GM08714 (cell line): ENCODE measurements around the gene C4orf50.
"Not testable (repeated sequence)": the region's sequence is repeated elsewhere in the genome, so short reads cannot be mapped to it uniquely, and the experiment has no call there.

Source experiments
- H3K4me3 ChIP-seq: fragments of 200-500 bp; sonication (Bioruptor generic); 2 replicates; pipeline ENCODE4 v1.5.1; 2014; ENCODE audit warnings: mild to moderate bottlenecking, low read length, inconsistent platforms
- ZNF274 ChIP-seq: IDR thresholded peaks from 2 replicates; pipeline ENCODE4 v1.6.1; 2012; ENCODE audit warnings: mild to moderate bottlenecking, low read depth, low read length

C4orf50 gene

GRCh38 chr4:5952975-5953951 lies 65.0 kb downstream of the C4orf50 start:
- TF ChIP-seq ZNF274 = no peak

DNA sequence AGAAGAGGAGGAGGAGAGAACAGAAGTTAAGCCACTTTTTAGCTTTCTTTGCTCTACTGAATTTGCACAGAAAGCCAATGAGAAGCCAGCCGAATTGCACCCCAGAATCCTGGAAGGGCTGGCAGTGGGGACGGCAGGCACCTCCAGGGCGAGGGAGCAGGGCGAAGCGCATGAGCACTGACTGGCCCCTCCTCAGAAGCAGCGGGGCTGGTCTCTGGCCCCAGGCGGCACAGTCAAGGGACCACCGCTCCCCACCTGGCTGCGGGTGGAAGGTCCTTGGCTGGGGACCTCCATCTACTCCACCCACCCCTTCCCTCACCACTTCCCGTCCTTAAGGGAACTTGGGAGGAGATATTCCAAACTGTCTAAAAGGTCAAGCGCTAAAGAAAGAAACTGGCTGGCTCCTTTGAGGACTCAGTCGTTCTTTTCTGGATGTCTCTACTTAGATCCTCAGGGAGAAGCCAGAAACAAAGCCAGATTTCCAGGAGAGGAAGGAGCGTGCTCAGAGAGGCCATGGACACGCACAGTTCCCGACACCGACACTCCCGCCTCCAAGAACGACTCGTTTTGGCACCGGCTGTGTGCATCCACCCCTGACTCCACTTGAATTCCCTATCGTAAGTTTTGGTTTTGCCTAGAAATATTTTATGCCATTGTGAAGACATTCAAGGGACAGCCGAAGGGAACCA lies 65.8 kb downstream of the C4orf50 start:
- no peak overlapping the region for H3K4me3 ChIP-seq
- TF ChIP-seq ZNF274 = no peak

More at GRCh38 chr4:5952975-5953951, 65.0 kb downstream of the C4orf50 start:
- no peak overlapping the region for H3K4me3 ChIP-seq

DNA sequence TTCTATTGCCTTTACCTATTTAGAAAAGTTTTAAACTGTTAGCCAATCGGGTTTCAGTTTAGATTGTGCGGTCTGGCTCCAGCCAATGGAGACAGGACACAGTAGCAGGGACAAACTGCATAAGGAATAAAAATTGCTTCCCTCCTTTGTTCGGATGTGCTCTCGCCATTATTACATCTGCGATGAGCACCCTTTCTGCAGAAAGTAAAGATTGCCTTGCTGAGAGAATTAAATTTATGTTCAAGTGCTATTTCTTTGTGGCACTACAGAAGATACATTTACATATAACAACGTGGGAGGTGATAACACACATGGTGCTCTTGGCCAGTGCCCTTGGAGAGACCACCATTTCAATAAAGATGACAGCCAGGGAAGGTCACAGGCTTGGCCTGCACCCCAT lies 71.6 kb downstream of the C4orf50 start:
- H3K4me3 ChIP-seq = not testable (repeated sequence)

- TF ChIP-seq ZNF274 = no peak
- H3K4me3 ChIP-seq = no peak overlapping the region
These were observed 72.3 kb downstream of the C4orf50 start for GRCh38 chr4:5945936-5946335.

DNA sequence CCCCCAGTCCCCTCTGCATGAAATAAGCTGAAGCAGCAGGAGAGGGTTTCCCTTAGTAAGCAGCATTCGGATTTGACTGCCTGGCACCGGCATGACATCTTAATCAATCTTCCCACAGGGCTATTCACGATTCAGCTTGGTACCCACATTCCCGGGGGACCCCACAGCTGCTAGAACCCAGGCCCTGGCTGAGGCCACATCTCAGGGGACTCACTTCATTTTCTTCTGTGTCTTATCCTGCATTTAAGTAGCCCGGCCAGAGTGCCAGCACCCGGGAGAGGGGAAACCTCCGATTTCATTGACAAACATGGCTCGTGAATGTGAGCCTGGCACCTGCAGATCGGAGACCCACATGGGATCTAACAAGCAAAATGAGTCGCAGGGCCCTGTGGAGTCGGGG lies 73.1 kb downstream of the C4orf50 start:
- no peak for TF ChIP-seq ZNF274

GRCh38 chr4:5943561-5943960 lies 74.7 kb downstream of the C4orf50 start:
- no peak for TF ChIP-seq ZNF274

More for the DNA sequence above, 73.1 kb downstream of the C4orf50 start:
- H3K4me3 ChIP-seq = no peak overlapping the region

DNA sequence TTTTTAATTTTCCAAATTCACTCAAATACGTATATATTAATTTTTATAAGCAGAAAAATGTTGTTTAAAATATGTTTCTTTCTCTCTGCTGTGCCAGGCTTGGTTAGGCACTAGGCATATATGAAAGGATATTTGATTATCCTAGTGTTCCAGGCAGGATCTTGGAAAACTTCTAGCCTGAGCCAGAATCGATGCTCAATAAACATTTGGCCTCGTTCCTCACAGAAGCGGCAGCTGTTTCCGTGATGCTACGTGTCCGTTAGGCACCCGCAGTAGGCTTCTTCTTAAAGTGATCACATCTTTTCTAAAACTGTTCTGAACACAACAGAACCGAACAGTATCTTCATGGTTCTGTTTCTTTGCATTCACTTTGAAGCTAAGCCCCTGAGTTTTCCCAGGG lies 75.3 kb downstream of the C4orf50 start:
- no peak for TF ChIP-seq ZNF274
- H3K4me3 ChIP-seq = no peak overlapping the region

More at GRCh38 chr4:5943561-5943960, 74.7 kb downstream of the C4orf50 start:
- H3K4me3 ChIP-seq = no peak overlapping the region

- H3K4me3 ChIP-seq = no peak overlapping the region
- no peak for TF ChIP-seq ZNF274
These were observed 76.6 kb downstream of the C4orf50 start for GRCh38 chr4:5941601-5942000.

DNA sequence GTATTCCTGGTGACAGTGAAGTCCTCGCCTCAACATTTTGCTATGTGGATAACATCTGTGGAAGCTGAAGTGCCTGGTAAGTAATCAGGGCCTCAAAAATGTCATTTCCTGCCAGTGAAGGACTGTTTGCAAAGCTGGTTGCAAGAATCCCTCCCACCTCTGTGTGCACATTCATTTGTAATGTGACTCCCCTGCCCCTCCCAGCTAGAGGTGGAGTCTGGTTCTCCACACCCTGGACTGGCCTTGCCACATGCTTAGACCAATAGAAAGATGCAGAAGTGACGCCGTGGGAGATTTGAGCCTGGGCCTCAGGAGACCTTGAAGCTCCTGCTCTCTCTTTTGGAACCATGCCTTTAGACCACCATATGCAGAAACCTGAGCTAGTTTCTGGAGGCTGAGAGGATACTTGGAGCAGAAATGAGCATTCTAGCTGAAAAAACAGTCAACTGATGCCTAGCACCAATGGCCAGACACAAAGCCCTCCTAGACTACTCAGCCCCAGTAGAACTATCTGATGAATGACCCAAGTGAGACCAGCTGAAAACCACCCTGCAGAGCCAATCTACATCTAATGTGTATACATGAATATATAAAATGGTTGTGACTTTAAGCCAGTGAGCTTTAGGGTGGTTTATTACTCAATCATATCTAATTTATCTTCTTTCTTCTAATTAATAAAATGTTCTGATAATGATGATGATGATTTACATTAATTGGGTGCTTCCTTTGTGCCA lies 77.6 kb downstream of the C4orf50 start:
- TF ChIP-seq ZNF274 = no peak
- H3K4me3 ChIP-seq = no peak overlapping the region

DNA sequence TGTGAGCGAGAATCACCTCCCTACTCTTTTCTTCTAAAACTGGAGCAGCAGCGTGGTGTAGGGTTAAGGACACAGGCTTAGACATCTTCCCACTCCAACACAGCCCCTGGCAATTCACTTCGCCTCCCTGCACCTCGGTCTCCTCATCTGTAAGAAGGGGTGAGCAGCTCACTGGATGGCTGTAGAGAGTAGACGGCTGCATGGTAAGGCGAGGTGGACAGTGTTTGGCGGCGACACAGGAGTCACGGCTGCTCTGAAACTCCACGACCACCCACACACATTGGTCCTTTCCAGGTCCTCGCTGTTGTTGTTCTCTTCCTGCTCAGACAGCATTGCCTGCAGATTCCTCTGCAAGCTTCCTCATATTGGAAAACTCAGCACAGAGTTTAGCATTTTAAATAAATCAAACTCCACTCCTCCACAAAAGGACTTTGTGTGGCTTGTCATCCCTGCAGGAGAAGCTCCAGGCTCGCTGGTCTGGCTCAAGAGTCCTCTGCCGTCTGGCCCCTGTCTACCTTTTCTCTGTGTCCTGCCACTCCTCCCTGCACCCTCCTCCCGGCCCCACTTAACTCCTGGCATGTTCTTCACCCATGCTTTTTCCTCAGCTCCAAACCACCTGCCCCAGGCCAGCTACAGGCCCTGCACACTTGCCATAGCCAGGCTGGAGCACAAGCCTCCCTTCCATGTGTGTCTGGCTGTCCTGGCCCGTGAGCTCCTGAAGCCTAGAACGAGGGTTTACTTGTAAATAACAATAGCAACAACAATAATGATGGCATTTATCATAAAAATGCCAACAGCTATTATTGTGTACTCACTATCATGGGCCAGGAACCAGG lies 84.0 kb downstream of the C4orf50 start:
- TF ChIP-seq ZNF274 = no peak
- H3K4me3 ChIP-seq = no peak overlapping the region

GRCh38 chr4:5933116-5933515 lies 85.1 kb downstream of the C4orf50 start:
- TF ChIP-seq ZNF274 = no peak
- no peak overlapping the region for H3K4me3 ChIP-seq

DNA sequence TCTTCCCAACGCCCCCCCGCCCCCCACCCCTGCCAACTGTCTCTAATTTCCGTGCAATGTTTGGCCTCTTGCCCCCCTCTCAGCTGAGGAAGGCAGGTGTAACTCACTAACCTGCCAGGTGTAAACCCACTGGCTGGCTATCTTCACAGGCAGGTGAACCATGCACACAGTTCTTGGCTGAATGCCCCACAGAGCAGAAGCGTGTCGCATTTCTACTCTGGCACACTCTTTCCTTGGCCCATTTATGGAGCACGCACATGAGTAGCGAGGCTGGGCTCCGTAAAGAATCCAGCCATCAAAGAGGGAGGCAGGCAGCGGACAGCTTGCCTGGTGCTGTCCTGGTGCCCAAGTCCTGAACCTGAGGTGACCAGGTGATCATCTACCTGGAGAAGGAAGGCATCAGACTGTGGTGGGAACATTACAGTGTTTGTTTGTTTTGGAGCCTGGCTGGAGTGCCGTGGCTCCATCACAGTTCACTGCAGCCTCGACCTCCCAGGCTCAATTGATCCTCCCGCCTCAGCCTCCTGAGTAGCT lies 86.1 kb downstream of the C4orf50 start:
- no peak for TF ChIP-seq ZNF274
- H3K4me3 ChIP-seq = no peak overlapping the region

GRCh38 chr4:5931526-5931925 lies 86.7 kb downstream of the C4orf50 start:
- H3K4me3 ChIP-seq = no peak overlapping the region
- TF ChIP-seq ZNF274 = no peak
